ENCODE measurements around the gene STK35. TPM values are rescaled to one million over a fixed set of nuclear protein-coding genes. Genes with fewer than 3 reads are reported as not detected.
A peak's percentile ranks its signal among the peaks of the same experiment; 100 is the strongest.
"Not testable (repeated sequence)": the region's sequence is repeated elsewhere in the genome, so short reads cannot be mapped to it uniquely, and the experiment has no call there.

STK35 gene
- total and polyA plus RNA-seq, 5 experiments from 2014 or later = 4.5 to 18.3 (median 5.9) TPM

DNA sequence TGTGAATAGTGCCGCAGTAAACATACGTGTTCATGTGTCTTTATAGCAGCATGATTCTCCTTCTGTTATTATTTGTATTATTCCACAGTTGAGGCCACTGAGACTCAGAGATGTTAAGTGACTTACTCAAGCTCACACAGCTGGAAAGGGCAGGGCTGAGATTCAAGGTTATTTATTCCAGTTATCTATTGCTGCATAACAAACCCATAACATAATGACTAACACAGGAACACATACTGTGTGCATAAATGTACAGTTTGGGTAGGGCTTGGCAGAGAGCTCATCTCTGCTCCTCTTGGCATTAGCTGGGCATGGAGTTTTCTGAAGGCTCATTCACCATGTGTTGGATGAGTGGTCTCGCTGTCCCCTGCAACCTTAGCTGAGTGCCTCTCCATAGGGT is 68.8 kb downstream of the STK35 start:
- no peak overlapping the region for H3K27ac Mint-ChIP-seq
- H3K9me3 Mint-ChIP-seq = no peaks in the 10 kb centered on the region
- no peaks in the 10 kb centered on the region for H3K36me3 Mint-ChIP-seq
- H3K4me1 Mint-ChIP-seq = peaks cover 2 to 6% (median 4%) of the 10 kb centered on the region in 4 donors
- DNase-seq (no peak), ATAC-seq (no peak)
- POLR2A ChIA-PET = interaction anchor here (0.6 kb wide), 1 partner anchor 1979 kb away, joined by 4 read pairs; no protein-coding TSS in a partner anchor
- peaks cover 6 to 34% (median 20%) of the 10 kb centered on the region in 5 donors for H3K27me3 Mint-ChIP-seq
- no peak overlapping the region for H3K4me3 Mint-ChIP-seq

DNA sequence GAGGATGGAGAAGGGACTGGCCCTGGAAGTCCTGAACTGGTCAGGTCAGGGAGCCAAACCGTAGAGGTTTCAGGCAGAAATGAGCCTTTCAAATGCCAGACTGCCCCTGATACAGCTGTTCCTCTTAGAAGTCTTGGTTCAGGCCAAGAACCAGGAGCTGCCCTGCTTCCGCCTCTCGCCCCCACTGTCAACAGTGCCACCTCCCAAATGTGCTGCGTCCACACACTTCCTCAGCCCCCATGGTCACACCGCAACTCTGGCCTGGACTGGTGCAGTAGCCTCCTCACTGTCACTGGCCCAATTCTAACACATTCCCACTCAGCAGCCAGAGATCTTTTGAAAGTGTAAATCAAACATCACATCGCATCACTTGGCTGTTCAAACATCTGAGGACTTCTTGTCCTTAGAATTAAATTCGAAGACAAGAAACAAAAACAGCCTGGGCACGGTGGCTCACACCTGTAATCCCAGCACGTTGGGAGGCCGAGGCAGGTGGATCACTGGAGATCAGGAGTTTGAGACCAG is 69.7 kb downstream of the STK35 start:
- no peak for DNase-seq
- ATAC-seq = no peak
- H3K27me3 Mint-ChIP-seq = peaks cover 6 to 34% (median 20%) of the 10 kb centered on the region in 5 donors
- no peaks in the 10 kb centered on the region for H3K36me3 Mint-ChIP-seq
- H3K9me3 Mint-ChIP-seq = no peaks in the 10 kb centered on the region
- POLR2A ChIA-PET = interaction anchor here (0.6 kb wide), 1 partner anchor 1980 kb away, joined by 4 read pairs; no protein-coding TSS in a partner anchor
- H3K27ac Mint-ChIP-seq = no peak overlapping the region
- peak overlapping the region in 1 of 10 donors; percentile 43 for H3K4me3 Mint-ChIP-seq
- H3K4me1 Mint-ChIP-seq = peaks cover 2 to 6% (median 4%) of the 10 kb centered on the region in 4 donors

DNA sequence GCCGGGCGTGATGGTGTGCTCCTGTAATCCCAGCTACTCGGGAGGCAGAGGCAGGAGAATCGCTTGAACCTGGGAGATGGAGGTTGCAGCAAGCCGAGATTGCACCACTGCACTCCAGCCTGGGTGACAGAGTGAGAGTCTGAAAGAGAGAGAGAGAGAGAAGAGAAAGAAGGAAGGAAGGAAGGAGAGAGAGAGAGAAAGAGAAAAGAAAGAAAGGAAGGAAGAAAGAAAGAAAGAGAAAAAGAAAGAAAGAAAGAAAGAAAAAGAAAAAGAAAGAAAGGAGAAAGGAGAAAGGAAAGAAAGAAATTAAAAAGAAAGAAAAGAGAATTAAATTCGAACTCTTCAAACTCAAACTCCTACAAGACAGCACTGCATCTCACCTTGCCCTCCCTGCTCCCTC is 70.2 kb downstream of the STK35 start:
- DNase-seq, POLR2A ChIA-PET, ATAC-seq, H3K36me3 Mint-ChIP-seq, H3K4me1 Mint-ChIP-seq, H3K27ac Mint-ChIP-seq, H3K9me3 Mint-ChIP-seq: not testable (repeated sequence)
- peak overlapping the region in 1 of 10 donors; percentile 43 for H3K4me3 Mint-ChIP-seq
- H3K27me3 Mint-ChIP-seq = peaks cover 6 to 34% (median 20%) of the 10 kb centered on the region in 5 donors

DNA sequence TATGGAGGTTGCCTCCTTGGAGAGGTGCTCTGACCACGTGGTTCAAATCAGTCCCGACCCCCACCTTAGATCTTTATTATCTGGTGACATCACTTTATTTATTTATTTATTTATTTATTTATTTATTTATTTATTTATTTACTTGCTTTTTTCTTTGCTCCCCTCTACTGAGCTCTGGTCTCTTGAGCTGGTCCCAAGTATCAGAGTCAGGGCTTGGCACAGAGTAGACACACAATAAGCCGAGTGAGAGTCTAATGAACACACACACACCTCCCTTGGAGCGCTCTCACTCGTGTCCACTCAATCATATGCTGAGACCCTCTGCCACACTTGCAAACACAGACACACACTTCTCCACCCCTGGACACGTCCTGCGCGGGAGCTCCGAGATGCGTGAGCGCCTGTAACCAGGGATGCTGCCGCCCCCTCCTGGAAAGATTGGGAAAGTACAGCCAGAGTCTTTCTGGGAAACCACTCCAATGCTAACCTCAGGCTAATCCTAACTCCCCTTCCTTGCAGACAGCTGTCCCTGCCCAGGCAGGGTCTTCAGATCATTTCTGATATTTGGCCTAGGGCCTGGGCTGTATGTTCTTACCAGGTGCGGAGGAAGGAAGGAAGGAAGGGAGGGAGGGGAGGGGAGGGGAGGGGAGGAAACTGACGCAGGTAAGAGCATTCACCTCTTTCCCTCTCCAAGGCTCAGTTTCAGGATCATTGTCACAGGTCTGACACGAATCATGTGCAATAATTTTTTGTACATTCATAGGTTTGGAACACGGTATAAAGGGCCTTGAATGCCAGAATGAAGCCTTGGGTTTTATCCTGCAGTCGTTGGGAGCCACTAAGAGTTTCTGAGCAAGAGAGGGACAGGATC is 70.9 kb downstream of the STK35 start:
- peaks cover 6 to 40% (median 25%) of the 10 kb centered on the region in 5 donors for H3K27me3 Mint-ChIP-seq
- H3K27ac Mint-ChIP-seq = no peak overlapping the region
- ATAC-seq (peak; percentile 38 to 58), DNase-seq (peak; percentile 38 to 81 (median 59))
- no peak overlapping the region for H3K4me3 Mint-ChIP-seq
- POLR2A ChIA-PET = no interaction called here
- H3K36me3 Mint-ChIP-seq = no peaks in the 10 kb centered on the region
- no peaks in the 10 kb centered on the region for H3K9me3 Mint-ChIP-seq
- peaks cover 2 to 6% (median 4%) of the 10 kb centered on the region in 4 donors for H3K4me1 Mint-ChIP-seq

DNA sequence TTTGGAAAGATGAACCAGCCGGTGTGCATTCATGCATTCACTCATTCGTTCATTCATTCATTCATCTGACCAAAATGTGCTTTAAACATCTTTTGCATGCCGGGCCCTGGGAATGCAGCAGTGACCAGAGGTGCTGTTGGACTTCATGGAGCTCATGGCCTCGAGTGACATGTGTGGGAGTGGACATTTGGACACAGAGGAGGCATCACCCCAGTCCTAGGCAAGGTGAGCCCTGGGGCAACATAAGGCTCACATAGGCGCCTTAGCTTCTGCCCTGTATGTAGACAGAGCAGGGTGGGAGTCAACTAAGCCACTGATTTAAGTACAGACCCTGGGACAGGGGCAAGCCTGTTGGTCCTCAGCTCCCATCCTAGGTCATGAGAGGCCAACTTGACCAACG is 71.6 kb downstream of the STK35 start:
- H3K36me3 Mint-ChIP-seq = no peaks in the 10 kb centered on the region
- no peaks in the 10 kb centered on the region for H3K9me3 Mint-ChIP-seq
- DNase-seq = no peak
- H3K27ac Mint-ChIP-seq = no peak overlapping the region
- no peak overlapping the region for H3K4me3 Mint-ChIP-seq
- peaks cover 2 to 6% (median 4%) of the 10 kb centered on the region in 4 donors for H3K4me1 Mint-ChIP-seq
- ATAC-seq = no peak
- POLR2A ChIA-PET = no interaction called here
- H3K27me3 Mint-ChIP-seq = peaks cover 6 to 46% (median 26%) of the 10 kb centered on the region in 5 donors

DNA sequence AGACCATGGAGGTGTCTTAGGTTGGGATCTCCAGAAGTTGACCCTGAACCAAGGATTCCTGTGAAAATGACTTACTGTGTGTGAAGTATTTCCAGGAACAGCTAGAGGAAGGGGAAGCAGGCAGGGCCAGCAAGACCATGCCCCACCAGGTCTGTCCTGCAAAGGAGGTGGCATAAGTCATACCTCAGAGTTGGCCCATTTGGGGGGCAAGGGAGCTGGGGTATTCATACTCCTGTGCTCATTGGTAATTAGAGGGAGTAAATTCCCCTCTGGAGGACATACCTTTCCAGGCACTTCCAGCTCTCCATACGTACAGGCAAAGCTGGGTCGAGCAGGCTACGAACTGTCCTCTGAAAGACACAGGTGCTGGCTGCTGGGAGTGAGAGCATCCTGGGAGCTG is 72.4 kb downstream of the STK35 start:
- POLR2A ChIA-PET = no interaction called here
- H3K9me3 Mint-ChIP-seq = no peaks in the 10 kb centered on the region
- DNase-seq (no peak), ATAC-seq (no peak)
- H3K27me3 Mint-ChIP-seq = peaks cover 6 to 54% (median 30%) of the 10 kb centered on the region in 5 donors
- H3K36me3 Mint-ChIP-seq = no peaks in the 10 kb centered on the region
- no peak overlapping the region for H3K27ac Mint-ChIP-seq
- peaks cover 4 to 8% (median 5%) of the 10 kb centered on the region in 4 donors for H3K4me1 Mint-ChIP-seq
- no peak overlapping the region for H3K4me3 Mint-ChIP-seq

DNA sequence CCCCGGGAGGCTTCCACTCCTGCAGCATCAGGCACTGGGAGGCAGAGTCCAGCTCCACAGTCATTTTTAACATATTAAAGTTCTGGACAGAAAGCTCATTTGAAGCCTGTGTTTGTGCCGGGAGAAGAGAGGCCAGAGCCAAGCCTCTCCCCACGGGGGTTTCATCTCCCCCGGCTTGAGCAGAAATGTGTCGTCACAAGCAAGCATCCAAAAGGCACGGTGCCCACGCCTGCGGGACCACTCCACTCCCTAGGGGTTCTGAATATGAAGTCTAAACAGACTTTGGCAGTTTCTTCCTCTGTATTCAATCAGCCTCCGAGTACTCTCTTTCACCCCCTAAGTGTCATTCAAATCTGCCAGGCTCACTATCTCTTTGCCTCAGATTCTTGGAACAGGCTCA is 75.3 kb downstream of the STK35 start:
- POLR2A ChIA-PET = no interaction called here

DNA sequence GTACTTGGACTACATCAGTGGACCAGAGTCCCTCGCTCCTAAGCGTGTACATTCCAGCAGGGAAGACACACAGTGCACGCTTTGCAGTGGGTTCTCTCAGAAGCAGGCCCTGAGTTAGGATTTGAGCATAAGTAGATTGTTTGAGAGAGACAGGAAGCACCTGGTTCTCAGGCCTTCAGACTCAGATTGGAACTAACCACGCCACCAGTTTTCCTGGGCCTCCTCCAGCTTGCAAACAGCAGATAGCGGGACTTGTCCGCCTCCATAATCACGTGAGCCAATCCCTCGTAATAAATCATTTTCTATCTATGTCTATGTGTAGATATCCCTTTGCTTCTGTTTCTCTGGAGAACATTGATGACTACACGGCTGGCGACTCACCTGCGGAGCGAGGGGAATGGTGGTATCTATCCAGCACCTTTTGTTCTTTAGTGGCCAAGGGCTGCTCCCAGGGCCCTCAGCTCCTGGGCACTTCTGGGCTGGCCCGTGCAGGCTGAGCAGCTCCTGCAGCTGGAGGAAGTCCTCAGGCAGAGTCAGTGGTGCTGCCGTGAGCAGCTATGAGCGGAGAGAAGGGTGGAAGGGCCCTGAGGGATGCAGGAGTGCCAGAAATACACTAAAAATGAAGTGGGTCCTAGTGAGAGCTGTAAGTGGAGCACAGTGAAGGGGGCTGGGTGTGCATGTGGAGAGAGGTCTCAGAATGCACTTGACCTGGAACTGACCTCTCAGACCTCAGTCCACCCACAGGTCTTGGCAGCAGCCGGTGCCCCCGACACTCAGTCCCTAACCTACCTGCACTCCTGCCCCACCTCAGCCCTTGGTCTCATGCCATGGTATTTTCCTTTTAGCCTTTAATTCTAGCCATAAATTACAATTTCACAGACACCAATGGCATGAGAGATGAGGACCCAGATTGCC is 76.9 kb downstream of the STK35 start:
- Mint-ChIP-seq H3K9me3 (no peaks in the 10 kb centered on the region), H3K4me3 (no peak overlapping the region), H3K27ac (no peak overlapping the region), H3K36me3 (no peaks in the 10 kb centered on the region), H3K27me3 (peaks cover 3 to 29% (median 11%) of the 10 kb centered on the region in 5 donors), H3K4me1 (peaks cover 0 to 6% (median 1%) of the 10 kb centered on the region in 4 donors)
- DNase-seq (no peak), ATAC-seq (no peak)
- POLR2A ChIA-PET = interaction anchor here (0.5 kb wide), 1 partner anchor 35 kb away, joined by 4 read pairs; no protein-coding TSS in a partner anchor

More for the DNA sequence above, 75.3 kb downstream of the STK35 start:
- H3K9me3 Mint-ChIP-seq = no peaks in the 10 kb centered on the region
- H3K36me3 Mint-ChIP-seq = no peaks in the 10 kb centered on the region
- no peak overlapping the region for H3K4me3 Mint-ChIP-seq
- peaks cover 6 to 44% (median 20%) of the 10 kb centered on the region in 5 donors for H3K27me3 Mint-ChIP-seq
- ATAC-seq (no peak), DNase-seq (no peak)
- H3K27ac Mint-ChIP-seq = no peak overlapping the region
- peaks cover 4 to 8% (median 5%) of the 10 kb centered on the region in 4 donors for H3K4me1 Mint-ChIP-seq

DNA sequence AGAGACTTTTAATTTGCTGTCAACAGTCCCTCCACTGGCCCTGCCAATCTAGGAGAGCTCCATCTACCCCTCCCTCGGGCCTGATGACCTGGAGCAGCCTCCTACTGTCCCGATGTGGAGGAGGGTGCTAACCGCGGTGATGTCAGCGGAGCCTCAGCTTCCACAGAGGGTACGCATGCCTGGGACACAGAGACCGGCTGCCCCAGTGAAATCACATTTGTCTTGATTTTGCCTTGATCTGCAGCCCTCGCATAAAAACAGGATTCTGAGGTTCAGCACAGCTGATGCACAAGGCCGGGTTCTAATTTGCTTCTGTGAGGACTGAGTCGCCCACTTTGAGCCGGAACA is 77.6 kb downstream of the STK35 start:
- Mint-ChIP-seq H3K36me3 (no peaks in the 10 kb centered on the region), H3K4me3 (no peak overlapping the region), H3K9me3 (no peaks in the 10 kb centered on the region), H3K4me1 (peaks cover 0 to 6% (median 1%) of the 10 kb centered on the region in 4 donors), H3K27me3 (peaks cover 2 to 23% (median 10%) of the 10 kb centered on the region in 5 donors), H3K27ac (no peak overlapping the region)
- DNase-seq = no peak
- POLR2A ChIA-PET = interaction anchor here (0.5 kb wide), 1 partner anchor 36 kb away, joined by 4 read pairs; no protein-coding TSS in a partner anchor
- ATAC-seq = no peak

DNA sequence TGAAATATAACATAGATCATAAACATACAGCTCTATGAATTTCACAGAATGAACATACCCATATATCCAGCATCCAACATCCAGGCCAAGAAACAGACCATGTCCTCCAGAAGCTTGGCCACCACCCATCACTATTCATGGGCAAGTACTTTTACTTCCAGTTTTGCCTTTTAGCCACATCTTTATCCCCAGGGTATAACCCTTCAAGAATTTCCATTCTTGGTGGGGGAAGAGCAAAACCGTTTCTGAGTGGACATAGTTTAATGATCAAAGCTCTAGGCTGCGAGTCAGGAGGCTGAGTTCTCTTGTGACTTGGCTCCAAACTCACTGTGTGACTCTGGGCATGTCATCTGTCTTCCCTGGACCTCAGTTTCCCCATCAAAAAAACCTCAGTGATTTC is 78.3 kb downstream of the STK35 start:
- no peak for DNase-seq
- ATAC-seq = no peak
- Mint-ChIP-seq H3K36me3 (no peaks in the 10 kb centered on the region), H3K27ac (no peak overlapping the region), H3K9me3 (no peaks in the 10 kb centered on the region), H3K4me3 (no peak overlapping the region), H3K4me1 (peaks cover 0 to 6% (median 1%) of the 10 kb centered on the region in 4 donors), H3K27me3 (peaks cover 2 to 20% (median 7%) of the 10 kb centered on the region in 5 donors)
- POLR2A ChIA-PET = no interaction called here

DNA sequence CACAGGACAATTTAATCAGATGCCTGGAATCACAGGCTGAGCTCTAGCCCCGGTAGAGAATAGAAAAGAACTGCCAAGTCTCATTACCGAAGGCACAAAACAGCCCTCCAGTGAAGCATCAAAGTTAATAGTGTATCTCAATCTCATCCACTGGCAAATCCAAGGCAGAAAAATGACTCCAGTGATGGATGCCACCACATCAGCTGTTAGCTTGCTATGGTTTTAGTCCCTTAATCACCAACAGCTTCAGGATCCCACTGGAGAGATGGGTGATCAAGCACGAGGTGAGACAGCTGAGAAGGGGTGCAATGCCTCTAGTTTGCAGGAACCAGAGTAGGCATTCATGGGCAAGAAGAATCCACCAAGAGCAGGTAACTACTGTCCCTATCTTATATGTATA is 81.8 kb downstream of the STK35 start:
- no peak overlapping the region for H3K27ac Mint-ChIP-seq
- ATAC-seq (no peak), DNase-seq (no peak)
- peaks cover 0 to 3% (median 1%) of the 10 kb centered on the region in 4 donors for H3K4me1 Mint-ChIP-seq
- H3K4me3 Mint-ChIP-seq = no peak overlapping the region
- H3K27me3 Mint-ChIP-seq = peaks cover under 1 to 6% (median 5%) of the 10 kb centered on the region in 5 donors
- POLR2A ChIA-PET = no interaction called here
- H3K36me3 Mint-ChIP-seq = peaks cover 0 to 14% (median 0%) of the 10 kb centered on the region in 3 donors
- H3K9me3 Mint-ChIP-seq = peaks cover 0 to 17% (median 9%) of the 10 kb centered on the region in 9 donors

DNA sequence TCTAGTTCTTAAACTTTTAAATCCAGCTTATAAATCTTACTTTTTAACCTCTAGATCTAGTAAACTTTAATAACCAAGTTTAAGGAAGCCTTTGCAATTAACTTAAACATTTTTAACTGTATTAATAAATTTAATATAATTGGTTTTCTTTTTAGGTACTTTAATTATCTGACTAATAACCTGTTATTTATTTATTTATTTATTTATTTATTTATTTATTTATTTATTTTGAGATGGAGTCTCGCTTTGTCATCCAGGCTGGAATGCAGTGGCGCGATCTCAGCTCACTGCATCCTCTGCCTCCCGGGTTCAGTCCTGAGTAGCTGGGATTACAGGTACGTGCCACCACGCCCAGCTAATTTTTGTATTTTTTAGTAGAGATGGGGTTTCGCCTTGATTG is 83.3 kb downstream of the STK35 start:
- H3K4me3 Mint-ChIP-seq, H3K4me1 Mint-ChIP-seq, H3K27ac Mint-ChIP-seq, ATAC-seq, DNase-seq, POLR2A ChIA-PET: not testable (repeated sequence)
- peaks cover 0 to 14% (median 0%) of the 10 kb centered on the region in 3 donors for H3K36me3 Mint-ChIP-seq
- H3K27me3 Mint-ChIP-seq = peaks cover 0 to 12% (median 3%) of the 10 kb centered on the region in 5 donors
- peaks cover 0 to 24% (median 9%) of the 10 kb centered on the region in 9 donors for H3K9me3 Mint-ChIP-seq

Measured in naive thymus-derived CD8-positive, alpha-beta T cell (primary cell).